Thoracic aorta (tissue), 2 donors: ENCODE data around the gene CAMKV. TPM values are rescaled to one million over a fixed set of nuclear protein-coding genes. Genes with fewer than 3 reads are reported as not detected.

Experiments used
- ATAC-seq: fragments of 150-250 bp; one replicate; pipeline ENCODE4 v1.8.0; 2017; ENCODE audit warnings: low read depth; ENCODE audit not compliant: insufficient number of reproducible peaks, low FRiP score
- DNase-seq: peaks from one replicate; pipeline ENCODE4 v3.0.0-alpha.2; 2020; ENCODE audit warnings: low spot score
- H3K27ac ChIP-seq, 2 donors: fragments of 200-600 bp; sonication (generic); 1 replicate in 1 of 2; 2 replicates in 1 of 2; pipeline ENCODE4 v1.5.1; 2016; ENCODE audit warnings: mild to moderate bottlenecking in 2 of 2, moderate library complexity in 2 of 2
- H3K27me3 ChIP-seq: fragments of 200-600 bp; sonication (generic); replicated peaks from 2 replicates; pipeline ENCODE4 v1.6.0; 2016; ENCODE audit warnings: mild to moderate bottlenecking; ENCODE audit not compliant: insufficient read depth
- H3K36me3 ChIP-seq: fragments of 200-600 bp; sonication (generic); one replicate; pipeline ENCODE4 v1.5.1; 2016
- H3K4me1 ChIP-seq, 2 donors: fragments of 200-600 bp; sonication (generic); 1 replicate in 1 of 2; 2 replicates in 1 of 2; pipeline versions ENCODE4 v1.5.1 to v1.6.0; 2016; ENCODE audit warnings: low read depth in 2 of 2, mild to moderate bottlenecking in 1 of 2; ENCODE audit not compliant: control insufficient read depth in 1 of 2
- H3K4me3 ChIP-seq: fragments of 200-600 bp; sonication (generic); 2 replicates; pipeline ENCODE4 v1.5.1; 2016; ENCODE audit warnings: mild to moderate bottlenecking
- H3K9me3 ChIP-seq: fragments of 200-600 bp; sonication (generic); 2 replicates; pipeline ENCODE4 v1.5.1; 2016
- CTCF ChIP-seq: fragments of 200-600 bp; sonication (generic); IDR thresholded peaks from one replicate; pipeline ENCODE4 v1.5.1; 2019; ENCODE audit warnings: antibody characterized with exemption
- total RNA-seq, 2 donors: library from RNA; depleted of rRNA; stranded (reverse); fragments of >200 nt; gene quantifications; one replicate each; pipeline versions ENCODE4 v1.1.0 to v1.2.3, GENCODE V29; 2016

CAMKV gene
- total RNA-seq, 2 donors from 2014 or later: not detected

- no peaks in the 10 kb centered on the region for H3K9me3 ChIP-seq
- H3K4me1 ChIP-seq: peaks cover 6 to 7% of the 10 kb centered on the region in 2 donors
- H3K4me3 ChIP-seq: no peak overlapping the region
- ATAC-seq: no peak
- H3K27me3 ChIP-seq: peaks cover 12% of the 10 kb centered on the region
- no peak for TF ChIP-seq CTCF
- no peaks in the 10 kb centered on the region for H3K36me3 ChIP-seq
- H3K27ac ChIP-seq: no peak overlapping the region
- DNase-seq: no peak
Observed at GRCh38 chr3:49864505-49864904, 5.2 kb downstream of the CAMKV start.

GRCh38 chr3:49859576-49860305 is 10.0 kb downstream of the CAMKV start:
- no peak for TF ChIP-seq CTCF
- no peaks in the 10 kb centered on the region for H3K36me3 ChIP-seq
- DNase-seq (no peak), ATAC-seq (no peak)
- no peak overlapping the region for H3K27ac ChIP-seq
- no peak overlapping the region for H3K4me3 ChIP-seq
- peaks cover 5 to 13% of the 10 kb centered on the region in 2 donors for H3K4me1 ChIP-seq
- H3K27me3 ChIP-seq: no peaks in the 10 kb centered on the region
- no peaks in the 10 kb centered on the region for H3K9me3 ChIP-seq

GRCh38 chr3:49856181-49857005 is 13.3 kb downstream of the CAMKV start, which contains the start of gene TRAIP:
TRAIP (minus strand) TSS chr3:49856564; CDS start chr3:49856453, 111 bp downstream.
- peak; percentile 98 for ATAC-seq
- Histone ChIP-seq H3K36me3 (no peaks in the 10 kb centered on the region), H3K27ac (peak within 1 kb of the TSS; percentile 39 to 65), H3K4me1 (peaks cover 5 to 13% of the 10 kb centered on the region in 2 donors), H3K4me3 (peak within 1 kb of the TSS; percentile 79), H3K9me3 (no peaks in the 10 kb centered on the region), H3K27me3 (no peaks in the 10 kb centered on the region)
- no peak for TF ChIP-seq CTCF
- DNase-seq: peak; percentile 77

- no peak for DNase-seq
- no peak for ATAC-seq
- no peak for TF ChIP-seq CTCF
- Histone ChIP-seq H3K27me3 (no peaks in the 10 kb centered on the region), H3K9me3 (no peaks in the 10 kb centered on the region), H3K4me1 (peaks cover 5 to 13% of the 10 kb centered on the region in 2 donors), H3K27ac (no peak overlapping the region), H3K4me3 (peak overlapping the region; percentile 79), H3K36me3 (no peaks in the 10 kb centered on the region)
Observed at GRCh38 chr3:49855662-49856061, 14.0 kb downstream of the CAMKV start.

- no peak overlapping the region for H3K27ac ChIP-seq
- H3K4me3 ChIP-seq: no peak overlapping the region
- no peak for TF ChIP-seq CTCF
- ATAC-seq: no peak
- H3K27me3 ChIP-seq: no peaks in the 10 kb centered on the region
- no peaks in the 10 kb centered on the region for H3K9me3 ChIP-seq
- H3K36me3 ChIP-seq: no peaks in the 10 kb centered on the region
- no peak for DNase-seq
- no peaks in the 10 kb centered on the region for H3K4me1 ChIP-seq
Observed at GRCh38 chr3:49845694-49846093, 24.0 kb downstream of the CAMKV start.
